ENCODE results near the gene APBA3. TPM values are rescaled to one million over a fixed set of nuclear protein-coding genes. Genes with fewer than 3 reads are reported as not detected.

Gene APBA3
- total and polyA plus RNA-seq, 9 of the 15 experiments (the other 6 are each of a cell fraction or from before 2014, with no cell fraction given): 0.10 to 29.5 (median 11.5) TPM

GRCh38 chr19:3707868-3708206, 53.7 kb downstream of the APBA3 start:
- no peaks in the 10 kb centered on the region for H3K27me3 ChIP-seq (ENCODE audit: control insufficient read depth in 2 of 2, insufficient read depth in 2 of 2, low read length in 2 of 2)
- 79% methylated on average over 12 of the region's 12 CpGs for WGBS (ENCODE audit: insufficient coverage, low coverage, missing lambda C conversion rate)
- H2AFZ ChIP-seq (ENCODE audit: low read depth, low read length): no peak overlapping the region
- H3K9ac ChIP-seq (ENCODE audit: insufficient read depth in 1 of 2, low read depth in 2 of 2, low read length in 2 of 2): no peak overlapping the region
- no peak for DNase-seq (ENCODE audit: extremely low read depth in 1 of 4, low spot score in 3 of 4)
- CTCF ChIA-PET (ENCODE audit: low intra/inter-chr PET ratio): no interaction called here
- no peak overlapping the region for H3K4me2 ChIP-seq (ENCODE audit: insufficient read depth, low read length)
- no peak overlapping the region for H3K27ac ChIP-seq (ENCODE audit: extremely low read depth, low read depth, low read length)
- POLR2A ChIA-PET: interaction anchor here (0.5 to 1.3 kb wide), 3 partner anchors 18 to 40 kb away, joined by 3 to 4 read pairs (median 3); no protein-coding TSS in a partner anchor
- in situ Hi-C loops (cut with MboI) (loop anchor here (5.0 to 10.0 kb wide), 3 partner anchors 46 to 413 kb away; no protein-coding TSS in a partner anchor), intact Hi-C loops (cut with micrococcal nuclease) (loop anchor here (10.0 kb wide), 1 partner anchor 383 kb away; no protein-coding TSS in a partner anchor)
- TF ChIP-seq JUND (IDR thresholded peaks at IDR 0.05; ENCODE audit: borderline replicate concordance, low read depth, low read length) (no peak), JUND (tag; IDR thresholded peaks at IDR 0.05; ENCODE audit: borderline replicate concordance, low read depth, low read length) (no peak), HMGN3 (IDR thresholded peaks at IDR 0.05; ENCODE audit: borderline replicate concordance, extremely low read depth, insufficient read length, low read depth, low read length) (no peak), TAF7 (tag; IDR thresholded peaks at IDR 0.05) (no peak), ZFP1 (CRISPR knock-in tag; IDR thresholded peaks at IDR 0.05) (no peak)
- TF ChIP-seq, protein P1, sequence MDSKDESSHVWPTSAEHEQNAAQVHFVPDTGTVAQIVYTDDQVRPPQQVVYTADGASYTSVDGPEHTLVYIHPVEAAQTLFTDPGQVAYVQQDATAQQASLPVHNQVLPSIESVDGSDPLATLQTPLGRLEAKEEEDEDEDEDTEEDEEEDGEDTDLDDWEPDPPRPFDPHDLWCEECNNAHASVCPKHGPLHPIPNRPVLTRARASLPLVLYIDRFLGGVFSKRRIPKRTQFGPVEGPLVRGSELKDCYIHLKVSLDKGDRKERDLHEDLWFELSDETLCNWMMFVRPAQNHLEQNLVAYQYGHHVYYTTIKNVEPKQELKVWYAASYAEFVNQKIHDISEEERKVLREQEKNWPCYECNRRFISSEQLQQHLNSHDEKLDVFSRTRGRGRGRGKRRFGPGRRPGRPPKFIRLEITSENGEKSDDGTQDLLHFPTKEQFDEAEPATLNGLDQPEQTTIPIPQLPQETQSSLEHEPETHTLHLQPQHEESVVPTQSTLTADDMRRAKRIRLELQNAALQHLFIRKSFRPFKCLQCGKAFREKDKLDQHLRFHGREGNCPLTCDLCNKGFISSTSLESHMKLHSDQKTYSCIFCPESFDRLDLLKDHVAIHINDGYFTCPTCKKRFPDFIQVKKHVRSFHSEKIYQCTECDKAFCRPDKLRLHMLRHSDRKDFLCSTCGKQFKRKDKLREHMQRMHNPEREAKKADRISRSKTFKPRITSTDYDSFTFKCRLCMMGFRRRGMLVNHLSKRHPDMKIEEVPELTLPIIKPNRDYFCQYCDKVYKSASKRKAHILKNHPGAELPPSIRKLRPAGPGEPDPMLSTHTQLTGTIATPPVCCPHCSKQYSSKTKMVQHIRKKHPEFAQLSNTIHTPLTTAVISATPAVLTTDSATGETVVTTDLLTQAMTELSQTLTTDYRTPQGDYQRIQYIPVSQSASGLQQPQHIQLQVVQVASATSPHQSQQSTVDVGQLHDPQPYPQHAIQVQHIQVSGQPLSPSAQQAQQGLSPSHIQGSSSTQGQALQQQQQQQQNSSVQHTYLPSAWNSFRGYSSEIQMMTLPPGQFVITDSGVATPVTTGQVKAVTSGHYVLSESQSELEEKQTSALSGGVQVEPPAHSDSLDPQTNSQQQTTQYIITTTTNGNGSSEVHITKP (IDR thresholded peaks at IDR 0.05; ENCODE audit: partially characterized antibody): no peak
- no peak for FAIRE-seq
- H4K20me1 ChIP-seq (replicated peaks; ENCODE audit: control insufficient read depth, insufficient read depth, low read length): no peaks in the 10 kb centered on the region
- BruUV-seq (replicated peaks): no TSS peak
- ATAC-seq: no peak
- no peaks in the 10 kb centered on the region for H3K36me3 ChIP-seq (ENCODE audit: control insufficient read depth, insufficient read depth, low read length)
- no peaks in the 10 kb centered on the region for H3K79me2 ChIP-seq (ENCODE audit: control insufficient read depth, insufficient read depth, low read length)
- no peaks in the 10 kb centered on the region for H3K9me3 ChIP-seq (replicated peaks; ENCODE audit: control insufficient read depth, insufficient read depth, low read depth, low read length)
- H3K4me3 ChIP-seq: no peak overlapping the region
- H3K9me1 ChIP-seq (ENCODE audit: control insufficient read depth, insufficient read depth, low read length): no peaks in the 10 kb centered on the region
- H3K4me1 ChIP-seq (replicated peaks in 1 of 2; ENCODE audit: control insufficient read depth in 2 of 2, insufficient read depth in 2 of 2, low read length in 2 of 2): peaks cover 13 to 36% of the 10 kb centered on the region in 2 experiments; a peak in 3 of 5 replicates
